ENCODE data around the gene CACNA1C.

The CACNA1C gene

DNA sequence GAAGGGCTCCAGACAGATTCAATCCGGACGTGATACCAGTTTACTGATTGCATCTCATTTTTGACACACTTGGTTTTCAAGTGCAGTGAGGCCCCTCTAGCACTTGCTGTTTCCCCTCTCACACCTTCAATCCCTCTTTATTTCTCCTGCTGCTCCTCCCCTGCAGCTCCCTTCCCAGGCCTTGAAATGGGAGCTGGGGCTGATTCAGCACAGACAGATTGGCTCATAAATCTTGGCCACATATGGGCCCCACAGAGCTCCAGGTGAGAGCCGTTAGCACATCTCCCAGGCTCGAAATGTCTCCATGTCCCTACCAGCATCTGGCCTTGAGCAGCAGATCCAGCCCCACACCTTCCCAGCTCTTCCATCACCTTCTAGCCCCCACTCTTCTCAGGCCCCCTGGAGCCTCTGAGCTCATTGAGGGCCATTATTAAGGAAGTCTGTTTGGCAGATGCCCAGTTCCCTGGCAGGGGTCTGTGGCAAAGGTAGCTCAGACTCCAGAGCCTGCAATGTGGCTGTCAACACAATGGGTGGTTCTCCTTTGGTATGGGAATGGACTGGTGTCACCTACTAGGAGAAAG is 521.7 kb downstream of the CACNA1C start:
- no peak for DNase-seq

DNA sequence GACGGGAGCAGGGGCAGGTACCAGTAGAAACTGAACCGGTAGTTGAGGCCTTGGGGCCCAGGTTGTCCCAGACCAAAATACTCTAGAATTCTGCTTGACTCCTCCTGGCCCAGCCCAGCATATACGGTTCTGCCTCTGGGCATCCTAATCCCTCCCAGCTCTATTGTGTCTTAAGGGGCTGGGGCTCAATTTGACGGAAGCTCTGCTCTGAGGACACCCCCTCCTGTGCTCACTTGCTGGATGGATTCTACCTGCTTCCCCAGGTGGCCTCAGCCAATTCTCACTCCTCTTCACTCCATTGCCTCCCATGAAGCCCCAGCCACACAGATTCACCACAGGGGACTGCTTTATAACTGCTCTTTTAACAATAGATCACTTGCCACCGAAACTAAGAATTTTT is 522.5 kb downstream of the CACNA1C start:
- no peak for DNase-seq

DNA sequence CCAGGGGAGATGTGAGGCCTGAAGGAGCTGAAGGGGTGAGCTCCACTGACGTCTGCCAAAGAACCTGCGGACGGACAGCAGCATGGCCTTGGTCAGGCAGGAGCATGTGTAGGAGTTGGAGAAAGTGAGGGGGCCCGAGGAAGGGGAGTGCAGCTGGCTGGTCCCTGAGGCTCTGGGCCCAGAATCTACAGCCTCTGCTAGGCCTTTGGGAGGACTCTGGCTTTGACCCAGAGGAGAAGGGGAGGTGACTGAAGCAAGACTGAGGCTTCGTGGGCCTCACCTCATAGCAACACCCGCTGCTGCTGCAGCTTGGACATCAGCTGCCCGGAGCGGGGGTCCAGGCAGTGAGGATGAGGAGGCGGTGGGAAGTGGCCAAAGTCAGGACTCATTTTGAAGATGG is 525.4 kb downstream of the CACNA1C start:
- DNase-seq: no peak

GRCh38 chr12:2578772-2579171 is 526.0 kb downstream of the CACNA1C start:
- no peak for DNase-seq

GRCh38 chr12:2580821-2581220 is 528.0 kb downstream of the CACNA1C start:
- DNase-seq: no peak

DNA sequence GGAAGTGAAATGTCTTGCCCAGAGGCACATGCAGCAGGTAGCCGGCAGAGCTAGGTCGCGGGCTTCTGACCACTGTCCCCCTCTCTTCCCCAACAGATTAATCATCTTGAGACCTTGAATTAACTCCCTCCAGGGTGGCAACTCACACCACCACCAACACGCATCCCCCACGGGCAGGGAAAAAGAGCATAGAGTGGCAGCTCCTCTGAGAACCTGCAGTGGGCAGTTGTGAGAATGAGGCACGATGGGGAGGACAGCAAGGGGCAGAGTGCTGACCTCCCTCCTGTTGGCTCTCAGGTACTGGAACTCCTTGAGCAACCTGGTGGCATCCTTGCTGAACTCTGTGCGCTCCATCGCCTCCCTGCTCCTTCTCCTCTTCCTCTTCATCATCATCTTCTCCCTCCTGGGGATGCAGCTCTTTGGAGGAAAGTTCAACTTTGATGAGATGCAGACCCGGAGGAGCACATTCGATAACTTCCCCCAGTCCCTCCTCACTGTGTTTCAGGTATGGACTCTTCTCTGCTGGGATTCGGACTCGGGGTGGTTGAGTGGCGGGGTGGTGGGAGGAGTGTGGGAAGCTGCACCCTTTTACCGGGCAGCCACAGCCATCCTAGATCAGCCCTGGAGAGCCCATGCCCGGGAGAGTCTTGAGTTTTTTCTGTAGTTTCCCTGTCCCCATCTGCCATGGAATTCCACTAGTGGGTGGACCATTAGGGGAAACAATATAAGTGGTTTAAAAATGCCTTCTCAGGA is 528.7 kb downstream of the CACNA1C start:
- DNase-seq: no peak

DNA sequence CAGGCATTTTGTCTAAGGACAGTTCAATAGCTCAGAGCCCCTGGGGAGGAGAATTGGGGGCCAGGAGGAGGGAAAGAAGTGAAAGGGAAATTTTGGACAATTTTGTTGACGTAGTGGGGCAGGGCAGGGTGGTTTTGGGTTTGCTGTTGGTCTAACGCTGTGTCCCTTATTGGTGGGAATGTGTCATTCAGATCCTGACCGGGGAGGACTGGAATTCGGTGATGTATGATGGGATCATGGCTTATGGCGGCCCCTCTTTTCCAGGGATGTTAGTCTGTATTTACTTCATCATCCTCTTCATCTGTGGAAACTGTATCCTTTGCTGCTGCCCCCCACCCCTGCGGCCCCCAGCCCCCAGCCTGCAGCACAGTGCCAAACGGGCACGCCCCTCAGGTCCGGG is 529.8 kb downstream of the CACNA1C start:
- no peak for DNase-seq

- no peak for DNase-seq
Measured at GRCh38 chr12:2583091-2583497, 530.3 kb downstream of the CACNA1C start.

DNA sequence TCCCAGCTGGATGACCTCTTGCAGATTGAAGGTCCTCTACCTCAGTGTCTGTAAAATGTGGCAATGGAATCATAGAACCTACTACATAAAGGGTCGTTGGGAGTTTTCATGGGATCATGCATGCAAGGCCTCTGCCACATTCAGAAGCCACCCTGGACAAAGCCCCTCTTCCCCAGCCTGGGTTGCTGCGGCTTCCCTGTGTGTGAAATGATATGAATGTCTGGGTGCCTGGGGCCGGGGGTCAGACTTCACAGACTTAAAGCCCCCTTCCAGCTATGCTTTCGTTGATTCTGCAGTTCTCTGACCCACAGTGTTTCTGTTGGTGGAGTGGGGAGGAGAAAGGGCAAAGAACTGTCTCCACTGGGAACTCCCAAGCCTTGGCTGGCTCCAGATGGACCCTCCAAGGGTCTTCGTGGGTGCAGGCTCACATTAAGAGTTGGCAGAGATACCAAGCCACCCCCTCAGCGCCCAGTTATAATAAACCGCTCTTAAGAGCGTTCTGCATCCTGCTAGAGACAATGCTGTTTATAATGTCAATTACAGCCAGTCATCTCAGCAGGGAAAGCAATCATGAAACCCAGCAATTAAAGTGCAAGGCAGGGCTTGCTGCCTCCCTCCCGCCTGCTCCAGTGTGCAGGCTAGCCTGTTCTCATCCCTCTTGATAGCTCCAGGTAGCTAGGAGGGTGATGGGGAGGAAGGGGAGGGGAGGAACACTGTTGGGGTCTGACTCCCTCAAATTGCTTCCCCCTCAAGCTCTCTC is 531.0 kb downstream of the CACNA1C start:
- no peak for DNase-seq

DNA sequence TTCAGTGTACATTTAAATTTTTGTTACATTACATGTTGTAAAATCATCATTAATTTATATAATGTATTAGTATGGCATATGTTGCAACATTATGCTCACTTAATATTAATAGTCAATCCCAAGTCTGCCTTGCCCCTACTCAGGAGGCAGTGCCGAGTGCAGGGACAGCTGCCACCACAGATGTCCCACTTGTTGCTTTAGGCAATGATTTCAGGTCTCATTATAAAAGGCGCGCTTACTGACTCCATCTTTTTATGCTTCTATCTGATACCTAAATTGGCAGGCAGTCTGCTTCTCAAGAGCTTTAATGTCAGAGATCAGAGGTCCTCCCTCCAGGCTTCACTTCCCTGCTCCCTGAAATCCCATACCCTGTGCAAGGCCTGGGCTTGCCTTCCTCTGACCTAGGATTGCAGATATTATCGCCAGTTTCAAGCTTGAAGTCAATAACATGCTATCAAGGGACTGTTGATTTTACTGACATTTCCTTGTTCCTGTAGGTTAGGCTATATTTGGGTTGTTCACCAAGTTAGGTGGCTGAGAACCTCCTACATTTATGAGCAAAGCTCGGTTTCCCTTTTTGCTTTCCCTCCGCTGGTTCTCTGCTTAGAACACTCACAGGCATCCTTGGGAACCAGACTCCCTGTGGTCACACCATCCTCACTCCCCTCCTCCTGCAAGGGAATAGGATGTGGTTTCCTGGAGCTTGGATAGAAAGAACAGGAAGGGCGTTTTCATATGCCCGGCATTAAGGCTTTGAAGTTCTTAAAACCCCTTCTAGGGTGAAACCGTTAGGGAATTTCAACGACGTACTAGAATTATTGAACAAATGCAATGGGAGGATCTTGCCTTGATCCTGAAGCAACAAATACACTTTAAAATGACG is 533.6 kb downstream of the CACNA1C start:
- no peak for DNase-seq

DNA sequence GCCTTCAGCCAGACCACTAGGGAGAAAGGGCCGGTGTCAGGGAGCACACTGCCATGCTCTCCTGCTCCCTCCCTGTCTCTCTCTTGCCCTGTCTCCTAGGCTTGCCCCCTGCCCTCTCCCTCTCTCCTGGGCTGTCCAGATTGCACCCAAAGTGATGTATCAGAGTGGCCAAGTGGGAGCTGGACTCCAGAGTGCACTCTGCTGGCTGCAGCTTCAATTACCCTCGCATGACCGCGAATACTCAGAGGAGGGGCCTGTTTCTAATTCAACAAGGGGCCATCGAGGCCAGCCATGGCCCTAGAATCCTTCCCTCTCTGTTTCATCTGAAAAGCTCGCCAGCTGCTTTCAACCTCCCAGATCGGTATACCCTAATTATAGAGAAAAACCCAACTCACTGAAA is 535.6 kb downstream of the CACNA1C start:
- DNase-seq: no peak

DNA sequence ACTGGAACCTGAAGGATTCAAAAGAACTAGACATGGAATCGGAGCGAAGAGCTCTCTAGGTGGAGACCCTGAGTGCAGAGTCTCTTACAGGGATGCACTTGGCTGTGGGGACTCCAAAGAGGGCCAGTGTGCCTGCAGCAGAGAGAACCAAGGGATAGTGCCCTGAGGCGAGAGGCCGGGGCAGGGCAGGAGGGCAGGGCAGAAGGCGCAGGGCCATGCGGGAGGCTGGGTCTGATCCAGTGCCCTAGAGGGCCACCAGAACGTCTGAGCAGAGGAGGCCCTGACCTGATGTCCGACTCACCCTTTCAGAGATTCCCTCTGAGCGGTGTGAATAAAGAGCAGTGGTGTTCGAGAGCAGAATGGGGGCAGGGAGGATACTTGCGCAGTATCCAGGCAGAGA is 536.6 kb downstream of the CACNA1C start:
- no peak for DNase-seq

DNA sequence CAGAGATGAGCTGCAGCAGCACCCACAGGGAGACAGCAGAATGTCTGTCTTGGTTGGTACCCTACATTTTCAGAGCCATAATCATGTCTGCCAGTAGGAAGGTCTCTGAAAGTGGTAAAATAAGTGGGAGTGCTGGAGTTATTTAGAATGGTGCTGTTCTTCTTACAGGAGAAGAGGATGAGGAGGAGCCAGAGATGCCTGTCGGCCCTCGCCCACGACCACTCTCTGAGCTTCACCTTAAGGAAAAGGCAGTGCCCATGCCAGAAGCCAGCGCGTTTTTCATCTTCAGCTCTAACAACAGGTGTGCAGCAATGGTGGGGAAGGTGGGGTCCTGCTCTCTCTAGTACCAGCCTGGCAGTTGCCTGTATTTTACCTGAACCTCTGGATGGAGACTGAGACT is 540.3 kb downstream of the CACNA1C start:
- no peak for DNase-seq

GRCh38 chr12:2596441-2596840 is 543.7 kb downstream of the CACNA1C start:
- no peak for DNase-seq

GRCh38 chr12:2605301-2605700 is 552.5 kb downstream of the CACNA1C start:
- no peak for DNase-seq

DNA sequence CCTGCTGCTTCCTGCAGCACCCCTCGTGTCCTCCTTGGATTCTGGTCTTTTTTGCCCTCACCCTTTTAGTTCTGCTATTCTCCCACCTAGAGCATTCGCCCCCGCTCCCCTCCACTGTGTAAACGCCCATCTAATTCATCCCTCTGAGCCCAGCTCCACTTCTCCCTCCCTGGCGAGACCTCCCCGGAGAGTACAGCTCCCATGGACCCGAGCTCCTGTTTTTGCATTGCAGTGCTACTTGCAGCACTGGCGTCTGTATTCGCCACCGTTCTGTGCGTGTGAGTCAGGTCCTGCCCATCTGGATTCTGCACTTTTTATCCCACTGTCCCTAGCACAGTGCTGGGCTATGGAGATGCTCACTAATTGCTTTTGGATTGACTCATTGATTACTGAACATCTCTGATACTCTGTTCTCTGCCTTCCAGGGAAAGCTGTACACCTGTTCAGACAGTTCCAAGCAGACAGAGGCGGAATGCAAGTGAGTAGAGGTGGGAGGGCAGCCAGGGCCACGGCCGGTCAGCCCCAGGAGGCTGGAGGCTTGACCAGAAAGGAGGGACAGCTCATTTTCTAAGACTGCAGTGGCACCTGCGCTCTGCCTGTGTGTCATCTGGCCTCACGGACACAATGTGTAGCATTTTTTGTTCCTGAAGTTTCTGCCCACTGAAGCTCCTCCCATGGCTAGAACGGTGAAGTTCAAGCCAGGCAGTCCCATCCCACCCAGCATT is 553.6 kb downstream of the CACNA1C start:
- no peak for DNase-seq

DNA sequence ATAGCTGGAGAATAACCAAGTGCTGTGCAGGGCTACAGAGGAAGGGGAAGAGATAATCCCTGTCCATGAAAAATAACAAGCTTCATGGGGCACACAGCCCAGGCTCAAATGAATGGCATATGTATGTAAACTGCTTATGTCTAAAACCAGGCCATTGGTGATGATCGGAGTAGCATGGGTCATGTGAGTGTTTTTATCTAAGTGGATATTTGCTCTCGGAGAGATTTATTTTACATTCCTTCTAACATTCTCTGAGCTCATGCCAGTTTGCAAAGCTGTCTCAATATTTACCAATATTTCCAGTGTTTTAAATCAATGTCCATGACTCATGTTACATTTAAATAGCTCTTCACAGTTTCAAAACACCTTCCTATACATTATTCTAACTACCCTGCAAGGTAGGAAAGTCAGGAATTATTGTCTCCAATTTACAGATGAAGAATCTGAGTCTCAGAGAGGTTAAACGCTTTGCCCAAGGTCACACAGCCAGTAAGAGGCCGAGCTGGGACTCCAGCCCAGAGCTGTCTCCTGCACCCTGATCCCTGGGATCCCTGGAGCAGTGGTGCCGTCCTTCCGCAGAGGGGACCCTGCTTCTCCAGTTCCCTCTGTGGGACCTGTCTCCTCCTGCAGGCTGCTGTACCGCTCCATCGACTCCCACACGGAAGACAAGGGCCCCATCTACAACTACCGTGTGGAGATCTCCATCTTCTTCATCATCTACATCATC is 555.3 kb downstream of the CACNA1C start:
- no peak for DNase-seq

DNA sequence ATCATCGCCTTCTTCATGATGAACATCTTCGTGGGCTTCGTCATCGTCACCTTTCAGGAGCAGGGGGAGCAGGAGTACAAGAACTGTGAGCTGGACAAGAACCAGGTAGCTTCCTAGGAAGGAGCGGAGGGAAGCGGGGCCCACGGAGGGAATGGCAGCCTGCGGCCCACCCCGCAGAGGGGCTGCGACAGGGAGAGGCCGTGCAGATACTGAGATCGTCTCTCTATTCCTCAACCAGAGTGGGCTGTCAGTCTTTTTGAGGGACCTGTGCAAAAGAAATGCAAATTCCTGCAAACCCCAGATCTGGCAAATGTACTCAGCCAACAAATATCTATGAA is 555.8 kb downstream of the CACNA1C start:
- DNase-seq: no peak

- no peak for DNase-seq
Measured at GRCh38 chr12:2609020-2609419, 556.2 kb downstream of the CACNA1C start.

GRCh38 chr12:2610358-2610757 is 557.6 kb downstream of the CACNA1C start:
- DNase-seq: no peak

- no peak for DNase-seq
Measured at GRCh38 chr12:2613326-2614073, 560.7 kb downstream of the CACNA1C start.
